ENCODE measurements around the gene SERINC2. TPM values are rescaled to one million over a fixed set of nuclear protein-coding genes. Genes with fewer than 3 reads are reported as not detected.

SERINC2 gene
- polyA plus RNA-seq, 1 experiment: 109 TPM

DNA sequence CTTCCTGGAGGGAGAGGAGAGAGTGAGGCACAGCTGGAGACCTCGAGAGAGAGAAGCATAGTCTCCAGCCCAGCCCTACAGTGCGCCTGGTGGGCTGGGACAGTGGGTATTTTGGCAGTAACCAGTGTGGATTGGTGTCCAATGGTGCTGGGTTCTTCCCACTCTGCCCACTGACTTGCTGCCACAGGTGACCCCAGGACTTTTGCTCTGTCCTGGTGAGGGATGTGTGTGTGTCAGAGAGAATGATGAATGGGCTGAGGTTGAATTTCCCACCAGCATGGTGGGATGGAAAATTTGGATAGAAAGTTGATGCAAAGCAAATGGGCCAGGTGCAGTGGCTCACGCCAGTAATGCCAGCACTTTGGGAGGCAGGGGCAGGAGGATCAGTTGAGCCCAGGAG lies 26.3 kb downstream of the SERINC2 start:
- Histone ChIP-seq H3K36me3 (ENCODE audit: control insufficient read depth, insufficient read depth, low read length) (no peaks in the 10 kb centered on the region), H3K27me3 (ENCODE audit: control insufficient read depth, insufficient read depth, low read length) (no peaks in the 10 kb centered on the region), H3K4me3 (ENCODE audit: low read depth, low read length) (no peak overlapping the region)
- ChIA-PET POLR2A (no interaction called here), CTCF (interaction anchor here (1.4 kb wide), 1 partner anchor 17 kb away, joined by 4 read pairs; no protein-coding TSS in a partner anchor)
- DNase-seq (ENCODE audit: low read depth): no peak
- TF ChIP-seq, protein P1, sequence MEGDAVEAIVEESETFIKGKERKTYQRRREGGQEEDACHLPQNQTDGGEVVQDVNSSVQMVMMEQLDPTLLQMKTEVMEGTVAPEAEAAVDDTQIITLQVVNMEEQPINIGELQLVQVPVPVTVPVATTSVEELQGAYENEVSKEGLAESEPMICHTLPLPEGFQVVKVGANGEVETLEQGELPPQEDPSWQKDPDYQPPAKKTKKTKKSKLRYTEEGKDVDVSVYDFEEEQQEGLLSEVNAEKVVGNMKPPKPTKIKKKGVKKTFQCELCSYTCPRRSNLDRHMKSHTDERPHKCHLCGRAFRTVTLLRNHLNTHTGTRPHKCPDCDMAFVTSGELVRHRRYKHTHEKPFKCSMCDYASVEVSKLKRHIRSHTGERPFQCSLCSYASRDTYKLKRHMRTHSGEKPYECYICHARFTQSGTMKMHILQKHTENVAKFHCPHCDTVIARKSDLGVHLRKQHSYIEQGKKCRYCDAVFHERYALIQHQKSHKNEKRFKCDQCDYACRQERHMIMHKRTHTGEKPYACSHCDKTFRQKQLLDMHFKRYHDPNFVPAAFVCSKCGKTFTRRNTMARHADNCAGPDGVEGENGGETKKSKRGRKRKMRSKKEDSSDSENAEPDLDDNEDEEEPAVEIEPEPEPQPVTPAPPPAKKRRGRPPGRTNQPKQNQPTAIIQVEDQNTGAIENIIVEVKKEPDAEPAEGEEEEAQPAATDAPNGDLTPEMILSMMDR (IDR thresholded peaks at IDR 0.05; ENCODE audit: insufficient read depth, low read depth, low read length): no peak

DNA sequence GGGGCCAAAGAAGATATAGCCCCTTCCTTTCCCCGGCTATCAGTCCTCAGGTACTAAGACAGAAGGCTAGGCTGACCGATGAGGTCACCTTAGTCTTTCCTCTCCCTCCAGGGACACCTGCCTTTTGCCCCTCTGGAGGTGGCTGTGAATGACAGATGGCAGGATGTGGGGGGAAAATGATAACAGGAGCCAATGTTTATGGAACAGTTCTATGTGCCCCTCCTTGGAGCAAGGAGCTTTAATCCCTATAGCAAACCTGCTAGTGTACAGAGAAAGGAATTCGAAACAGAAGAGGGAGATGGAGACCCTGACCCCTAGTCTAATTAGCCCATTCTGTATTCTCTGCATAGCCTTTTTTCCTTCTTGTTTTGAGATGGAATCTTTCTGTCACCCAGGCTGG lies 28.1 kb downstream of the SERINC2 start:
- TF ChIP-seq, protein P1 (IDR thresholded peaks at IDR 0.05; ENCODE audit: insufficient read depth, low read depth, low read length): no peak
- Histone ChIP-seq H3K36me3 (ENCODE audit: control insufficient read depth, insufficient read depth, low read length) (no peaks in the 10 kb centered on the region), H3K4me3 (ENCODE audit: low read depth, low read length) (no peak overlapping the region), H3K27me3 (ENCODE audit: control insufficient read depth, insufficient read depth, low read length) (no peaks in the 10 kb centered on the region)
- no peak for DNase-seq (ENCODE audit: low read depth)
- ChIA-PET POLR2A (no interaction called here), CTCF (no interaction called here)

DNA sequence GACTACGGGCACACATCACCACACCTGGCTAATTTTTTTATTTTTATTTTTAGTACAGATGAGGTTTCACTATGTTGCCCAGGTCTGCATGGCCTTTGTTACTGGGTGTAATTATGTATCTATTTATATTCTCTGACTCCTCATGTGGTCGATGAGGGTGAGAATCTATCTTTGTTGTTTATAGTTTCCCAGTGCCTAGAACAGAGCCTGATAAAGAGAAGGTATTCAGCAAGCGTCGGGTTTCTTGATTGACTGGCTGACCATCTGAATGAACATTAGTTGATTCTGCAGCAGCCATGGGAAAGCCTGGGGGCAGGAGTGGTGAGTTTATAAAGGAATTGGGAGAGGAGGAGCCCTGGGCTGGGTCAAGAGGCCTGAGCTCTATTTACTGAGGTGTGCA lies 28.5 kb downstream of the SERINC2 start:
- DNase-seq (ENCODE audit: low read depth): no peak
- Histone ChIP-seq H3K36me3 (ENCODE audit: control insufficient read depth, insufficient read depth, low read length) (no peaks in the 10 kb centered on the region), H3K27me3 (ENCODE audit: control insufficient read depth, insufficient read depth, low read length) (no peaks in the 10 kb centered on the region), H3K4me3 (ENCODE audit: low read depth, low read length) (no peak overlapping the region)
- TF ChIP-seq, protein P1 (IDR thresholded peaks at IDR 0.05; ENCODE audit: insufficient read depth, low read depth, low read length): no peak
- ChIA-PET CTCF (interaction anchor here (0.6 to 0.7 kb wide), 2 partner anchors 102 to 131 kb away, joined by 3 read pairs; no protein-coding TSS in a partner anchor), POLR2A (no interaction called here)

DNA sequence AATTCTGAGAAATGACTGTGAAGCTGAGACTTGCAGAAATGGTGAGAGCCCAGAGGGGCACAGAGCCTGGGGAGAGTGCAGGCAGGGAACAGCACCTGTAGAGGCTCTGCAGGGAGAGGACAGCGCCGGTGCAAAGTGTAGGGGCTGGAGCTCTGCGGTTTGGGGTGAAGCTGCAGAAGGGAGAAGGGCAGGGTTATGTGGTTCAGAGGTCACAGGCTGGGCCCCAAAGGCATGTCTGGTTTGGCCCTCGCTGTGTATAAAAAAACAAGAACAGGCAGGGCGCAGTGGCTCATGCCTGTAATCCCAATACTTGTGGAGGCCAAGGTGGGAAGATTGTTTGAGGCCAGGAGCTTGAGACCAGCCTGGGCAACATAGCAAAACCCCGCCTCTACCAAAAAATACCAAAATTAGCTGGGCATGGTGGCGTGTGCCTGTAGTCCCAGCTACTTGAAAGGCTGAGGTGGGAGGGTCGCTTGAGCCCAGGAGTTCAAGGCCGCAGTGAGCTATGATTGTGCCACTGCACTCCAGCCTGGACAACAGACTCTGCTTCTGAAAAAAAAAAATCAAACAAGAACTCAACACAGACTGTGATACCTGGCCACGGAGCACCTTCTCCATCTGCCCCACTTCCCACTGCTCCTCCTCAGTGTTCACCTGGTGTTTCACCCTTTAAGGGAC lies 29.1 kb downstream of the SERINC2 start:
- DNase-seq (ENCODE audit: low read depth): no peak
- TF ChIP-seq, protein P1 (IDR thresholded peaks at IDR 0.05; ENCODE audit: insufficient read depth, low read depth, low read length): no peak
- Histone ChIP-seq H3K27me3 (ENCODE audit: control insufficient read depth, insufficient read depth, low read length) (no peaks in the 10 kb centered on the region), H3K4me3 (ENCODE audit: low read depth, low read length) (no peak overlapping the region), H3K36me3 (ENCODE audit: control insufficient read depth, insufficient read depth, low read length) (no peaks in the 10 kb centered on the region)
- ChIA-PET POLR2A (no interaction called here), CTCF (interaction anchor here (0.6 to 1.6 kb wide), 4 partner anchors 19 to 131 kb away, joined by 3 to 6 read pairs (median 4); no protein-coding TSS in a partner anchor)

DNA sequence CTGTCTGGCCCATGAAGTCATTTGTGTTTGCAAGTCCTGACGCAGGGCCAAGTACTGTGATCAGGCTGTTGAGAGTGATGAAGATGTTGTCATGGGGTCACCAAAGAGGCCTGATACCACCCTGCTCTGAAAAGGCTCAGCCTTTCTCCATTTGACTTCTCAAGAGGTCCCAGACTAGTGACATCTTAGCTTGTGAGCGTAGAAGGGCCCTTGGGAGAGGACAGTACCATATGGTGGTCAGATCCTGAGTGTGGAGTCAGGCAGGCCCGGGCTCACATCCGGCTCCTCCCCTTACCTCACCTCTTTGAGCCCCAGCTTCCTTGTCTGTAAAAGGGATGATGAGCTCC lies 29.6 kb downstream of the SERINC2 start:
- POLR2A ChIA-PET: no interaction called here
- no peak for DNase-seq (ENCODE audit: low read depth)
- no peak overlapping the region for H3K4me3 ChIP-seq (ENCODE audit: low read depth, low read length)
- CTCF ChIA-PET: interaction anchor here (0.6 to 1.6 kb wide), 3 partner anchors 20 to 107 kb away, joined by 3 to 6 read pairs (median 4); no protein-coding TSS in a partner anchor
- no peaks in the 10 kb centered on the region for H3K27me3 ChIP-seq (ENCODE audit: control insufficient read depth, insufficient read depth, low read length)
- no peaks in the 10 kb centered on the region for H3K36me3 ChIP-seq (ENCODE audit: control insufficient read depth, insufficient read depth, low read length)
- TF ChIP-seq, protein P1 (IDR thresholded peaks at IDR 0.05; ENCODE audit: insufficient read depth, low read depth, low read length): no peak

All from BJ (cell line).